Measurements from ENCODE around the gene RAB31.

DNA sequence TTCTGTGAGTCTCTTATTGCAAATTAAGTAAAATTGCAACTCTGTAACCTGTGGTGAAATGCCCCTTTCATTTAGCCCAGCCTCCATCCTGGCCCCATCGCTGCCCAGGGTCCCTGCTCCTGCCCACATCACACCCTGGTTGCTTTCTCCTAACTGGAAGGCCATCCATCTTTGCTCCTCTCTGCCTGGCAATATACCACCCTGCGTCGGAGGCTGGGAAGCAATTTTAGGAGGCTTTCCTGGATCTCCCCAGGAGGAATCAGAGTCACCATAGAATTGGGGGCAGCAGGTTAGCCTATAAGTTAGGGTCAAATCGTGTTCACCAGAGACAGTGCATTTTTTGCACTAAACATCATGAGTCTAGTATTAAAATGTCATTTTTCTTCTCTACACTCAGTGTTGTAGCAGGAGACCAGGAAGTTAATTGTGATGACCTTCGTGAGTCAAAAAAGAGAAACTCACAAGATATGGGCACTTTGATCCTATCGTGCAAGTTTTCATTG lies 163.2 kb downstream of the RAB31 start:
- TF ChIP-seq, protein P1, sequence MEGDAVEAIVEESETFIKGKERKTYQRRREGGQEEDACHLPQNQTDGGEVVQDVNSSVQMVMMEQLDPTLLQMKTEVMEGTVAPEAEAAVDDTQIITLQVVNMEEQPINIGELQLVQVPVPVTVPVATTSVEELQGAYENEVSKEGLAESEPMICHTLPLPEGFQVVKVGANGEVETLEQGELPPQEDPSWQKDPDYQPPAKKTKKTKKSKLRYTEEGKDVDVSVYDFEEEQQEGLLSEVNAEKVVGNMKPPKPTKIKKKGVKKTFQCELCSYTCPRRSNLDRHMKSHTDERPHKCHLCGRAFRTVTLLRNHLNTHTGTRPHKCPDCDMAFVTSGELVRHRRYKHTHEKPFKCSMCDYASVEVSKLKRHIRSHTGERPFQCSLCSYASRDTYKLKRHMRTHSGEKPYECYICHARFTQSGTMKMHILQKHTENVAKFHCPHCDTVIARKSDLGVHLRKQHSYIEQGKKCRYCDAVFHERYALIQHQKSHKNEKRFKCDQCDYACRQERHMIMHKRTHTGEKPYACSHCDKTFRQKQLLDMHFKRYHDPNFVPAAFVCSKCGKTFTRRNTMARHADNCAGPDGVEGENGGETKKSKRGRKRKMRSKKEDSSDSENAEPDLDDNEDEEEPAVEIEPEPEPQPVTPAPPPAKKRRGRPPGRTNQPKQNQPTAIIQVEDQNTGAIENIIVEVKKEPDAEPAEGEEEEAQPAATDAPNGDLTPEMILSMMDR (conservative IDR thresholded peaks at IDR 0.05; ENCODE audit: low read depth, low read length): no peak
- TF ChIP-seq EZH2 (IDR thresholded peaks at IDR 0.05; ENCODE audit: borderline replicate concordance, low read depth, low read length, poor library complexity, severe bottlenecking): no peak
